ENCODE results near the gene FHL1.

DNA sequence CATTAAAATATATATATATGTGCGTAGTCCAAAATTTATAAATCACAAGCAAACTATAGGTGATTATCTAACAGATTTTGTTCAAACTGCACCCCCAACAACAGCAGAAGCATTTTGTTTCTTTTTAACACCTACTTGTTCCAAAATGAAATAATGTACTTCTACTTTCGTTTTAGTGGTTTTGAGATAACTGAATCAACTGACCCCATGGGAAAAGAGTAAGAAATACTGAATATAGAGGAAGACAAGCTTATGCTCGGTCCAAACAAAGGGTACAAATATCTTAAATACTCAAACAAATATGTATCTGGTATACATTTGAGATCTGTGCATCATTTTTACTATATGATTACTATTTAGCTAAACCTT is 81.5 kb downstream of the FHL1 start:
- TF ChIP-seq, protein P1, sequence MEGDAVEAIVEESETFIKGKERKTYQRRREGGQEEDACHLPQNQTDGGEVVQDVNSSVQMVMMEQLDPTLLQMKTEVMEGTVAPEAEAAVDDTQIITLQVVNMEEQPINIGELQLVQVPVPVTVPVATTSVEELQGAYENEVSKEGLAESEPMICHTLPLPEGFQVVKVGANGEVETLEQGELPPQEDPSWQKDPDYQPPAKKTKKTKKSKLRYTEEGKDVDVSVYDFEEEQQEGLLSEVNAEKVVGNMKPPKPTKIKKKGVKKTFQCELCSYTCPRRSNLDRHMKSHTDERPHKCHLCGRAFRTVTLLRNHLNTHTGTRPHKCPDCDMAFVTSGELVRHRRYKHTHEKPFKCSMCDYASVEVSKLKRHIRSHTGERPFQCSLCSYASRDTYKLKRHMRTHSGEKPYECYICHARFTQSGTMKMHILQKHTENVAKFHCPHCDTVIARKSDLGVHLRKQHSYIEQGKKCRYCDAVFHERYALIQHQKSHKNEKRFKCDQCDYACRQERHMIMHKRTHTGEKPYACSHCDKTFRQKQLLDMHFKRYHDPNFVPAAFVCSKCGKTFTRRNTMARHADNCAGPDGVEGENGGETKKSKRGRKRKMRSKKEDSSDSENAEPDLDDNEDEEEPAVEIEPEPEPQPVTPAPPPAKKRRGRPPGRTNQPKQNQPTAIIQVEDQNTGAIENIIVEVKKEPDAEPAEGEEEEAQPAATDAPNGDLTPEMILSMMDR (IDR thresholded peaks at IDR 0.05; ENCODE audit: borderline replicate concordance, extremely low read depth, low read length, poor library complexity, severe bottlenecking) = no peak
- TF ChIP-seq EZH2 (IDR thresholded peaks at IDR 0.05; ENCODE audit: borderline replicate concordance, low read depth, low read length, severe bottlenecking) = no peak
